ENCODE measurements around the gene KCNAB2.

The KCNAB2 gene

DNA sequence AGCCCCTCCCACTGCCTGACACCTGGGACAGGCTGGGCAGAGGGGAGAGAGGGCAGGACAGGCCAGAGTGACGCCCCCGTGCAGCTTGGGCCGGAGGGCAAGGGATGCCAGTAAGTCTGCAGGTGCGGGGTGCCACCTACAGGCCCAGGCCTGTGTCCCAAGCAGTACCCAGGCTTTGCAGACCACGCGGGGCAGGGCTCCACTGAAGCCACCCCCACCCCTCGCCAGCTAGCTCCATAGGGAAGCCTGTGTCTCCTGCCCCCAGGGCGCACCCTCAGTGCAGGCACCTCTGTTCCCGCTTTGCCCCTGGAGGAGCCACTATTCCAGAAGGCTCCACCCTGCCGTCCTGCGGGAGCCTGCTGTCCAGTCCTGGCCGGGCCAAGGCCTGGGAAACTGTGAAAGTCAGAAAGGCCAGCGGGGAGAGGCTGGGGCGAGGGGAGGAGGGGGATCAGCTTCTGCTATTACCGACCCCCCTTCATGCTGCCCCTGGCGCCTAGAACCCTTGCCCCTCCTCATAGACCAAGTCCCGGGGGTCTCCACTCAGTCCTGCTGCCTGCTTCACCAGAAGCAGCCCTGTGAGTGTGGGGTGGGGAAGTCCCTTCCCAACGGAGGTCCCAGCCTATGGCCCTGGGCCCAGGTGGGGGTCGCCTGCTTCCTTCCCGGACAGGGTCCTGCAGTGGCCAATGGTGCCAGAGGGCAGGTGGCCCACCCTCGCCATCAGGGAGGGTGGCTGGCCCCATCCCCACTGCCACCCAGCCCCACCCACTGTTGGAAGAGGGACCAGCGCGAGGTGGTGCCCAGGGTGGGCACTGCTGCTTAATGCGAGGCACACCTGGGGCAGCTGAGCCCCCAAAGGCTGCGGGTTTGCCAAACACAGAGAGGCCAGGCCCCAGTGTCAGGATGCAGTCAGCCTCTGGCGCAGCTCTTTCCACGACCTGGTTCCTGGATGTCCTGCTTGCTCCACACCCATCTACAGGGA is 54.4 kb downstream of the KCNAB2 start:
- no peak for DNase-seq

- DNase-seq: no peak
These were observed 55.4 kb downstream of the KCNAB2 start for GRCh38 chr1:6100861-6101783.

DNA sequence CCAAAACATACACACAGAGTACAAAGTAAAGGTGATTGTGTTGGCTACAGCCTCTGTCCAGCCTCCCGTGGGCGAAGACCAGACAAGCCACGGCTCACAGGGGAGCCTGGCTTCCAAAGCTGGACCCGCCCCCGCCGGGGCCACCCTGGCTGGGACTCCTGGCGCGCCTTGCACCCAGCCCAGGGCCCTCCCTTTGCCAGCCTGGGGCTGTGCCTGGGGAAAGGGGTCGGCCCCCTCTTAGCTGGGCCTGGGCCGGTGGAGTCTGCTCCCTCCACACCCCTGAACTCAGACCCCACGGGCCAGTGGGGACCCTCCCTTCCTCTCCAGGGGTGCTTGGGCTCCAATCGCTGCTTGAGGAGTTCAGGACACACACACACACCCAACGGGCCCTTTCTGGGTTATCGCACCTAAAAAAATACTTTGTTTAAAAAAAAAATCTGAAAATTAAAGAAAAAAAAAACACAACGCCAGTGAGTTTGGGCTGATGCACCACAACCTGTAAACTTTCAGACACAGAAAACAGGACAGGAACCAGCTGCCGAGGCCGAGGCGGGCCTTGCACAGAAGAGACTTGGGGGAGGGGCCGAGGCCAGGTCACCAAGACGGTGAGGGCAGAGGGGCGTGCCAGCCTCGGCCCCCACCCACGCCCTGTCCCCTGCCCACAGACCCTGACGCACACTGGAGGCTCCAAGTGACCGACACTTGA is 56.3 kb downstream of the KCNAB2 start:
- no peak for DNase-seq

DNA sequence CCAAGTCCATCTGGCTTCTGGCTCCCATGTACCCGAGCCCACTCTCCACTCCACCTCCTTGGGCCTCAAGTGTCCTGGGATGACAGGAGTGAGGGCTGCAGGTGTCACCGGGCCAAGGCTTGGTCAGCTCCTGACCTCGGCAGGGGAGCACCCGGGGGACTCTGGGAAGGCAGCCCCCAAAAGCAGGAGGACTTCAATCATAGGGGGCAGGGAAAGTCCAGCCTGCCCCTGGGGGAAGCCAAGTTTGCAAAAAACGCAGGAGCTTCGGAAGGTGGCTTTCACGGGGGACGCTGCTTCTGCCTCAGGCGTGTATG is 56.8 kb downstream of the KCNAB2 start:
- DNase-seq: no peak

DNA sequence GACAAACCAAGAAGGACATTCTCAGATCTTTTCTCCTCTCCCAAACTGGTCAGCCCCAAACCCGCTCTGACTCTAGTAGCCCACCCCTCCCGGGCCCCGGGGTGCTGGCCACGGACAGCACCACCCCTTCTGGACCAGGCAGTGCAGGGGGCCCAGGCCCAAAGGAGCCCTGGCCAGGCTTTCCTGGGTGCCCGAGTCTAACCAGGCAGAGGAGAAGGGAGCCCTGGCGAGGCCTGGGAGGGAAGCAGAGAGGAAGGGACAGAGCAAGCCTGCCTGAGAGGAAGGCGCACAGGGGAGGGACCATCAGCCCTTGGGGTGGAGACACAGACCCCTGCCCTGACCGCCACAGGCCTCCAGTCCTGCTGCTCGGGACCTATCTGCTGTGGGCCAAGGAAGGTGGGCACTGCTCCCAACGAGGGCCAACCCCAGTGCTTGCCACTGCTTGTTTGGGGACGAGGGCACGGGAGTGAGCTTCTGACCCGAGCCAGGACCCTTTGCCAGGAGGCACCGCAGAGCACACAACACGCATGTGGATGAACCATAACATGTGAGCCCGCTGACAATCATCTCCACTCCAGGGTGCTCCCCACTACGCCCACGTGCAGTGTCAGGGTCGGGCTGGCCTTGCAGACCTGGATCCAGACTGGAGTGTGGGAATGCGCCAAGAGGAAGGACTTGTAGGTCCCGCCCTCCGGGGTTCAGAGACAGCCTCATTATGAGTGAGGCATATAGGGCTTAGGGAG is 57.6 kb downstream of the KCNAB2 start:
- no peak for DNase-seq

- DNase-seq: no peak
These were observed 58.3 kb downstream of the KCNAB2 start for GRCh38 chr1:6103854-6104530.

GRCh38 chr1:6104631-6105030 is 58.9 kb downstream of the KCNAB2 start:
- DNase-seq: no peak

DNA sequence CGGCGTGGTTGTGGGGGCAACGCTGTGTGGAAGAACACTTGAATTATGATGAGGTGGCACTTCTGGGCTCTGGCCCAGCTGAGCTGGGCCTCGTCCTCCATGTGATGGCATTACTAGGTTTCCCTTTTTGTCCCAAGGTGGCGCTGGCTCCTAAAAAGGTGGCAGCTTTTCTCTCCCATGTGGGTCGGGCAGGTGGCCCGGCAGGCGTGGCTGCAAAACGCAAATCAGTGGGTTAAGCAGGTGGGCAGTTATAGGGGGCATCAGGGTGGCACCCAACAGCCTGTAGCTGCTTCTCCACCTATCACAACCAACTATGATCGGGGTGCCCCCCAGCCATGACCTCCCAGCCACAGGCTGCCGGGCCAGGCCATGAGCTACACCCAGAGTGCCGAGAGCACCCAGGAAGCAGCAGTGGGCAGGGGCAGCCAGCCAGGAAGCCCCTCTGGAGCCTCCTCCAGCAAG is 59.6 kb downstream of the KCNAB2 start:
- no peak for DNase-seq

DNA sequence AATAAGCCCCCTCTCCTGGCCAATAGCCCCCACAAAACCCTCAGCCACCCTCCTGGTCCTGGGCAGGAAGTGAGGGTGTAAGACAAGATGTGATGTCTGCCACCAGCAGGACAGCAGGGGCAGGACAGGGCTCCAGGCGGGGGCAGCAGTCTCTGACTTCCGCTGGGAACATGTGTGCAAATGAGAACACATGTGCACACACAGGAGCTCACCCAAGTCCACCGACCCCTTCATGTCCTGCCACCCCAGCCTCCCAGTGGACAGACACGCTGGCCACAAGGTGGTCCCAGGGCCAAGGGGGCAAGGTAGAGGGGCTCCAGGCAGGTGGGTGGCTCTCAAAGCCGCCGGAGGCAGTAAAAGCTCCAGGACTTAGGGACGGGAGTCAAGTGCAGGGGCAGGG is 60.1 kb downstream of the KCNAB2 start:
- DNase-seq: no peak

DNA sequence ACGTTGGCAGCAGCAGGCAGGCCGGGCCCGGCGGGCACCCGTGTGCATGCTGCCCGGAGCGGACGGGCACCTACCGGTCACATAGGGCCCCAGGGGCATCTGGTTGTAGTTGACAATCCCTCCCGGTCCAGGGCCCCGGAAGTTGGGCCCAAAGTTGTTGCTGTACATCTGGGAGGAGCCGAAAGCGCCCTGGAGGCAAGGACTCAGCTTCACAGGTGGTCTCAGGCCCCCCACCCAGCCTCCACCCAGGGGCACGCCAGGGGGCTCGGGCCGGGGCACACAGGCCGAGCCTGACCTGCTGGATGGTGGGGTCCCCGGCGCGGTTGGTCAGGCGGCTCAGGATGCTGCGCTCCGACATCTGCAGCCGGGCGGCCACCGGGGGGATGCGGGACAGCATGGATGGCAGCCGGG is 60.6 kb downstream of the KCNAB2 start:
- no peak for DNase-seq

- no peak for DNase-seq
These were observed 61.3 kb downstream of the KCNAB2 start for GRCh38 chr1:6106977-6107376.

DNA sequence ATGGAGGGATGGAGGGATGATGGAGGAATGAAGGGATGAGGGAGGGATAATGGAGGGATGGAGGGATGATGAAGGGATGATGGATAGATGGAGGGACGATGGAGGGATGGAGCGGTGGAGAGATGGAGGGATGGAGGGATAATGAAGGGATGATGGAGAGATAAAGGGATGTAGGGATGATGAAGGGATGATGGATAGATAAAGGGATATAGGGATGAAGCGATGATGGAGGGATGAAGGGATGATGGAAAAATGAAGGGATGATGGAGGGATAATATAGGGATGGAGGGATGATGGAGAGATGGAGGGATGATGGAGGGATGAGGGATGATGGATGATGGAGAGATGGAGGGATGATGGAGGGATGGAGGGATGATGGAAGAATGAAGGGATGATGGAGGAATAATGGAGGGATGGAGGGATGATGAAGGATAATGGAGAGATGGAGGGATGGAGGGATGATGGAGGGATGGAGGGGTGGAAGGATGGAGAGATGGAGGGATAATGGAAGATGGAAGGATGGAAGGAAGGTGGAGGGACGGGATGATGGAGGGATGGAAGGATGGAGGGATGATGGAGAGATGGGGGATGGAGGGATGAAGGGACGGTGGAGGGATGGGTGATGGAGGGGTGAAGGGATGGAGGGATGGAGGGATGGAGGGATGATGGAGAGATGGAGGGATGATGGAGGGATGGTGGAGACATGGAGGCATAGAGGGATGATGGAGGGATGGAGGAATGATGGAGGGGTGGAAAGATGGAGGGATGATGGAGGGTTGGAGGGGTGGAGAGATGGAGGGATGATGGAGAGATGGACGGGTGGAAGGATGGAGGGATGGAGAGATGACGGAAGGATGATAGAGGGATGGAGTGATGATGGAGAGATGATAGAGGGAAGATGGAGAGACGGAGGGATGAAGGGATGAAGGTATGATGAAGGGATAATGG is 62.0 kb downstream of the KCNAB2 start:
- DNase-seq: no peak

DNA sequence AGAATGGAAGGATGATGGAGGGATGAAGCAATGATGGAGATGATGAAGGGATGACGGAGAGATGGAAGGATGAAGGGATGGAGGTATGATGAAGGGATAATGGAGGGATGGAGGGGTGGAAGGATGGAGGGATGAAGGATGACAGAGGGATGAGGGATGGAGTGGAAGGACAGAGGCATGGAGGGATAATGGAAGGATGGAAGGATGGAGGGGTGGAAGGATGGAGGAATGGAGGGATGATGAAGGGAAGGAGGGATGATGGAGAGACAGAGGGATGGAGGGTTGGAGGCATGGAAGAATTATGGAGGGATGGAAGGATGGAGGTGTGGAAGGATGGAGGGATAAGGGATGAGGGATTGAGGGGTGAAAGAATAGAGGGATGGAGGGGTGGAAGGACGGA is 62.8 kb downstream of the KCNAB2 start:
- no peak for DNase-seq

GRCh38 chr1:6108937-6109614 is 63.4 kb downstream of the KCNAB2 start:
- peak; percentile 64 for DNase-seq

DNA sequence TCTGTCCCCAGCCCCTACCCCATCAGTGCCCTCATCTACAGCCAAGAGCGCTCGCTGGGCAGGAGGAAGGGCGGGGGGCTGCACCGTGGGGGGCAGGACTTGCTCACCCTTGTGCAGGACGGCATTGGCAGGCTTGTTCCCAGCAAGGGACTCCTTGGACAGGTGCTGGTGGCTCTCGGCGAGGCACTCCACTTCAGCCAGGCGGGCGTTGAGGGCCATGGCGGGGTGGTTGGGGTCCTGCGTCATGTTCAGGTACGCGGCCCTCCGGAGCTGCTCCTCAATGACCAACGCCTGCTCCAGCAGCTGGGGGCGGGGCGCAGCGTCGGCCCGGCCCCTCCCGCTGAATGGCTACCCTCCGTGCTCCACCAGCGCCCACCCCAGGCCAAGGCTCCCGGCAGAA is 64.0 kb downstream of the KCNAB2 start:
- DNase-seq: no peak

GRCh38 chr1:6110326-6110725 is 64.6 kb downstream of the KCNAB2 start:
- no peak for DNase-seq

DNA sequence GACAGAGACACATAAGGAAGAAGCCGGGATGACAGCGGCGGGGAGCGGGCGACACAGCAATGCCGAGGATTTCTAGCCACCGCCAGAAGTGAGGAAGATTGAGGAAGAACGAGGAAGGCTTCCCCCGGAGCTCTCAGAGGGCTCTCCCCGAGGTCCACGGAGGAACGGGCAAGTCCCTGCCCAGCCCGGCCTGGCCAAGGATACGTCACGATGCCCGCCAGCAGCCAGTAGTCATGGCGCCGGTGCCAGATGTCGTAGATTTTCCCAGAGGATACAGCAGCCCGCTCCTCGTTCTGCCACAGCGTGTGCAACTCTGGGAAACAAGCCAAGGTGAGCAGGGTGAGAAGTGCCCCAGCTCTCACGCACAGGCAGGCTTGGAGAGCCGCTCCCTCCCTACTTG is 65.9 kb downstream of the KCNAB2 start:
- DNase-seq: no peak

- no peak for DNase-seq
These were observed 66.5 kb downstream of the KCNAB2 start for GRCh38 chr1:6111991-6112689.

GRCh38 chr1:6112690-6113005 is 67.0 kb downstream of the KCNAB2 start:
- no peak for DNase-seq

GRCh38 chr1:6113116-6113515 is 67.4 kb downstream of the KCNAB2 start:
- no peak for DNase-seq
